Measurements from ENCODE around the gene RABGAP1L. TPM values are rescaled to one million over a fixed set of nuclear protein-coding genes. Genes with fewer than 3 reads are reported as not detected.

RABGAP1L gene
- total RNA-seq, 2 donors from 2014 or later, result 148 to 174 TPM

DNA sequence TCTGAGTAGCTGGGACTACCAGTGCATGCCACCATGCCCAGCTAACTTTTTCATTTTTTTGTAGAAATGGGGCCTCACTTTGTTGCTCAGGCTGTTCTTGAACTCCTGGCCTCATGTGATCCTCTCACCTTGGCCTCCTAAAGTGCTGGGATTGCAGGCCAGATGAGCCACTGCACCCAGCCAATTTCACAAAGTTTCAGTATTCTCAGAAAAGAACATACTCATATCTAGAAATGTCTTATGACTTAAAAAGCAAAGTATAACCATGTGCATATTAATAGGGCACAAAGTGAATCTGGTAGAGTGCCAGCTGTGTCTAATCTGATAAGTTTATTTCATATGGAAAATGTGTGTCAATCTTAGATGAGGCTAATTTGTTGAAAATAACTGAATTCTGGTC is 752.9 kb downstream of the RABGAP1L start:
- no peak for DNase-seq (ENCODE audit: low spot score)
- no peaks in the 10 kb centered on the region for H3K9me3 ChIP-seq
- no peaks in the 10 kb centered on the region for H3K36me3 ChIP-seq
- TF ChIP-seq, protein P1, sequence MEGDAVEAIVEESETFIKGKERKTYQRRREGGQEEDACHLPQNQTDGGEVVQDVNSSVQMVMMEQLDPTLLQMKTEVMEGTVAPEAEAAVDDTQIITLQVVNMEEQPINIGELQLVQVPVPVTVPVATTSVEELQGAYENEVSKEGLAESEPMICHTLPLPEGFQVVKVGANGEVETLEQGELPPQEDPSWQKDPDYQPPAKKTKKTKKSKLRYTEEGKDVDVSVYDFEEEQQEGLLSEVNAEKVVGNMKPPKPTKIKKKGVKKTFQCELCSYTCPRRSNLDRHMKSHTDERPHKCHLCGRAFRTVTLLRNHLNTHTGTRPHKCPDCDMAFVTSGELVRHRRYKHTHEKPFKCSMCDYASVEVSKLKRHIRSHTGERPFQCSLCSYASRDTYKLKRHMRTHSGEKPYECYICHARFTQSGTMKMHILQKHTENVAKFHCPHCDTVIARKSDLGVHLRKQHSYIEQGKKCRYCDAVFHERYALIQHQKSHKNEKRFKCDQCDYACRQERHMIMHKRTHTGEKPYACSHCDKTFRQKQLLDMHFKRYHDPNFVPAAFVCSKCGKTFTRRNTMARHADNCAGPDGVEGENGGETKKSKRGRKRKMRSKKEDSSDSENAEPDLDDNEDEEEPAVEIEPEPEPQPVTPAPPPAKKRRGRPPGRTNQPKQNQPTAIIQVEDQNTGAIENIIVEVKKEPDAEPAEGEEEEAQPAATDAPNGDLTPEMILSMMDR (IDR thresholded peaks at IDR 0.05), result no peak
- no peak overlapping the region for H3K4me3 ChIP-seq
- H3K4me1 ChIP-seq, result no peaks in the 10 kb centered on the region
- no peak overlapping the region for H3K27ac ChIP-seq
- H3K27me3 ChIP-seq, result no peaks in the 10 kb centered on the region

DNA sequence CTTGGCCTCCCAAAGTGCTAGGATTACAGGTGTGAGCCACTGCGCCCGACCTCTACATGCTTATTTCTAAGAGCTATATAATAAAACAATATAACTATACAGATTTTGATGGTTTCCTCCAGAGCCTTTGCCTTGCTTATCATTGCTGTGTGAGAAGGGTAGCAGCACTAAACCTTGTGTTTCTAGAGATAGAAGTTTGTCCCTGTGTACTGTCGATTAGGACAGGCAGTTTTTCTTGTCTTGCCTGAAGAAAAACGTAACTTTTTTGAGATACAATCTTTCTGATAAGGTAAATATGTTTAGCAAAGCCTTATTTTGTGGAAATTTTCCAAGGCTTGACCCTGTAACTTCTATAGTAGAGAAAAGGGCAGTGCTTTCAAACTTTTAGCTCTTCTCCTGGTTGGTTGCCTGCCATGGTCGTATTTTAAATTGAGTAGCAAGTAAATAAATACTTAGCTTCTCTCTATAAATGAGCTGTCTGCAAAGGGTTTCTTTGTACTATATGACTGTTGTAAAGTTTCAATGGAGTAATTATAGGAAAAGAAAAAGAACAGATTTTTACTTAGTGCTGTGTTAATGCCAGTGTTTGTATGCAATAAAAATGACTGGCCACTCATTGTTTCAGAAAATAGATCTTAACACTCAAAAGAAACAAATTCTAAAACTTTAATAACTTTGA is 754.0 kb downstream of the RABGAP1L start:
- no peaks in the 10 kb centered on the region for H3K4me1 ChIP-seq
- H3K9me3 ChIP-seq, result no peaks in the 10 kb centered on the region
- H3K27ac ChIP-seq, result no peak overlapping the region
- H3K36me3 ChIP-seq, result no peaks in the 10 kb centered on the region
- TF ChIP-seq, protein P1 (IDR thresholded peaks at IDR 0.05), result no peak
- DNase-seq (ENCODE audit: low spot score), result no peak
- no peaks in the 10 kb centered on the region for H3K27me3 ChIP-seq
- H3K4me3 ChIP-seq, result no peak overlapping the region

DNA sequence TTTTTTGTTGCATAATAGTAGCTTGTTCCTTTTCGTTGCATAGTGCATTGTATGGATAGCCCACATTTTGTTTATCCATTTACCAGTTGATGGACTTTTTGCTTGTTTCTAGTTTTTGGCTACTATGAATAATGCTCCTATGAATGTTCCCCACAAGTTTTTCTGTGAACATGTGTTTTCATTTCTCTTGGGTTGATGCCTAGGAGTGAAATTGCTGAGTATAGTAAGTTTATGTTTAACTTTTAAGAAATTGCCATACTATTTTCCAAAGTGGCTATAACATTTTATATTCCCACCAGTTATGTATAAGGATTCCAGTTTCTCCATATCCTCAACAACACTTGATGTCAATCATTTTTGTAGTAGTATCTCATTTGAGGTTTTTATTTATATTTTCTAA is 755.7 kb downstream of the RABGAP1L start:
- Histone ChIP-seq H3K27me3 (no peaks in the 10 kb centered on the region), H3K4me3 (no peak overlapping the region), H3K9me3 (no peaks in the 10 kb centered on the region), H3K4me1 (no peaks in the 10 kb centered on the region), H3K36me3 (no peaks in the 10 kb centered on the region), H3K27ac (no peak overlapping the region)
- DNase-seq (ENCODE audit: low spot score), result no peak
- TF ChIP-seq, protein P1 (IDR thresholded peaks at IDR 0.05), result no peak

DNA sequence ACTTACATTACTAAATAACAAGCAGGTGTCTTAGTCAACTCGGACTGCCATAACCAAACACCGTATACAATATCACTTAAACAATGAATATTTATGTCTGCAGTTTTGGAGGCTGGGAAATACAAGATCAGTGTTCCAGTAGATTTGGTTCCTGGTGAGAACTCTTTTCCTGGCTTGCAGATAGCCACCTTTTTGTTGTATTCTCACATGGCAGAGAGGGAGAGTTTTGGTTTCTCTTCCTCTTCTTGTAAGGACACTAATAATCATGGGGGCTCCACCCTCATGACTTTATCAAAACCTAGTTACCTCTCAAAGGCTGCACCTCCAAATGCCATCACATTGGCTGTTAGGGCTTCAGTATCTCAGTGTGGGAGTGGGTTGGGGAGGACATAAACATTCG is 757.5 kb downstream of the RABGAP1L start:
- Histone ChIP-seq H3K4me3 (no peak overlapping the region), H3K9me3 (no peaks in the 10 kb centered on the region), H3K36me3 (no peaks in the 10 kb centered on the region), H3K27ac (no peak overlapping the region), H3K27me3 (no peaks in the 10 kb centered on the region), H3K4me1 (no peaks in the 10 kb centered on the region)
- DNase-seq (ENCODE audit: low spot score), result no peak
- TF ChIP-seq, protein P1 (IDR thresholded peaks at IDR 0.05), result no peak

DNA sequence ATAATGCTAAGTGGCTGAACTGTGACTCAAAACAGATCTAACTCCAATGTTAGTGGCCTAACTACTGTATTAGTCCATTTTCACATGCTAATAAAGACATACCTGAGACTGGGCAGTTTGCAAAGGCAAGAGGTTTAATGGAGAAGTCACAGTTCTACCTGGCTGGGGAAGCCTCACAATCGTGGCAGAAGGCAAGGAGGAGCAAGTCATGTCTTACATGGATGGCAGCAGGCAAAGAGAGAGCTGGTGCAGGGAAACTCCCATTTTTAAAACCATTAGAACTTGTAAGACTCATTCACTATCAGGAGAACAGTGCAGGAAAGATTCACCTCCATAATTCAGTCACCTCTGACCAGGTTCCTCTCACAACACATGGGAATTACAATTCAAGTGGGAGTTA is 760.8 kb downstream of the RABGAP1L start:
- Histone ChIP-seq H3K36me3 (no peaks in the 10 kb centered on the region), H3K27me3 (no peaks in the 10 kb centered on the region), H3K9me3 (no peaks in the 10 kb centered on the region), H3K4me1 (no peaks in the 10 kb centered on the region), H3K27ac (no peak overlapping the region), H3K4me3 (no peak overlapping the region)
- no peak for DNase-seq (ENCODE audit: low spot score)
- TF ChIP-seq, protein P1 (IDR thresholded peaks at IDR 0.05), result no peak

DNA sequence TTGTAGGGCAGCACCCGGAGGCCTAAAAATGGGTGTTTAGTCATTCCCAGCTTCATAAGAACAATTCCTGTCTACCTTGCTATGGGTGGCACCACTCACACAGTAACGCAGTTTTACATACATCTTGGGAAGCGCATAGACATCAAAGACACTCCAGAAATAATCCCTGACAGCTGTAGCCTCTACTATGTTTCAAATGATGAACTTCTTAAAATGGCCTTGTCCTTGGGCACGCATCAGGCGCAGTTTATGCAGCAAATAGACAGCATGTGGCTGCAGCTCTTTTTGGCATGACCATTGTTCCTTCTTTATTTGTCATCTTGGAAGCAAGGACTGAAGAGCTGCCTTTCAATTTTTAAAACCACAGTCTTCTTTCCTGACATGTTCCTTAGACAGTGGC is 762.8 kb downstream of the RABGAP1L start:
- no peaks in the 10 kb centered on the region for H3K9me3 ChIP-seq
- no peaks in the 10 kb centered on the region for H3K36me3 ChIP-seq
- no peaks in the 10 kb centered on the region for H3K4me1 ChIP-seq
- H3K4me3 ChIP-seq, result no peak overlapping the region
- H3K27ac ChIP-seq, result no peak overlapping the region
- TF ChIP-seq, protein P1 (IDR thresholded peaks at IDR 0.05), result no peak
- no peak for DNase-seq (ENCODE audit: low spot score)
- H3K27me3 ChIP-seq, result no peaks in the 10 kb centered on the region
